ENCODE data around the gene C14orf93.
A peak's percentile ranks its signal among the peaks of the same experiment; 100 is the strongest.

C14orf93 gene

GRCh38 chr14:22997676-22998323, 12.1 kb downstream of the C14orf93 start:
- no peak overlapping the region for H3K27ac ChIP-seq
- TF ChIP-seq CTCF (IDR thresholded peaks at IDR 0.05) (no peak), ZFX (IDR thresholded peaks at IDR 0.05; ENCODE audit: borderline replicate concordance) (no peak)

- no peak overlapping the region for H3K27ac ChIP-seq
- TF ChIP-seq ZFX (IDR thresholded peaks at IDR 0.05; ENCODE audit: borderline replicate concordance): no peak
- no peak for TF ChIP-seq CTCF (IDR thresholded peaks at IDR 0.05)
These were observed 12.9 kb downstream of the C14orf93 start for GRCh38 chr14:22996768-22997654.

- TF ChIP-seq CTCF (IDR thresholded peaks at IDR 0.05) (no peak), ZFX (IDR thresholded peaks at IDR 0.05; ENCODE audit: borderline replicate concordance) (no peak)
- H3K27ac ChIP-seq: no peak overlapping the region
These were observed 13.9 kb downstream of the C14orf93 start for GRCh38 chr14:22995889-22996625.

- peak; percentile 66 for TF ChIP-seq CTCF (IDR thresholded peaks at IDR 0.05)
- no peak for TF ChIP-seq ZFX (IDR thresholded peaks at IDR 0.05; ENCODE audit: borderline replicate concordance)
- no peak overlapping the region for H3K27ac ChIP-seq
These were observed 15.1 kb downstream of the C14orf93 start for GRCh38 chr14:22994762-22995275.

DNA sequence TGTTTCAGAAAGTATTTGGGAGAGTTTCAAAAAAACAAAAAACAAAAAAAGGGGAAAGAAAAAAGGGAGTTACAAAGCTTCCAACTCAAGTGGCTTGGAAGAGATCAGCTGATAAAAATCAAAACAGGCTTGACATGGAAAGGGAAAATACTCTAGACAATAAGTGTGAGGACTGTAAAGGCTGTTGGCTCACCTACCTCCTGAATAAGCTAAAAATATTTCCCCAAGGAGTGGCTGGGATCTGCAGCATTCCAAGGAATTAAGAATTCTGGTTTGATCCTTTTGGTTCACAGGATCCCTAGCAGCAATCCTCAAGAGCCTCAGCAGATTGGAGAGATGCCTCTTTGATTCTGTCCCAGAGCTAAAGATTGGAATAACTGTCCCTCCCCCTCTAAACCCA, 16.4 kb downstream of the C14orf93 start:
- TF ChIP-seq ZFX (IDR thresholded peaks at IDR 0.05; ENCODE audit: borderline replicate concordance): no peak
- no peak for TF ChIP-seq CTCF (IDR thresholded peaks at IDR 0.05)
- no peak overlapping the region for H3K27ac ChIP-seq

- H3K27ac ChIP-seq: no peak overlapping the region
- TF ChIP-seq CTCF (IDR thresholded peaks at IDR 0.05) (no peak), ZFX (IDR thresholded peaks at IDR 0.05; ENCODE audit: borderline replicate concordance) (no peak)
These were observed 18.1 kb downstream of the C14orf93 start for GRCh38 chr14:22991852-22992251.

Data from 22Rv1 (cell line).